Lower leg skin (tissue), 3 donors: ENCODE data around the gene CDYL2.

Experiments used
- POLR2A ChIP-seq, 2 donors: fragments of 450-650 bp; IDR thresholded peaks; one replicate each; pipeline ENCODE4 v1.6.1; 2016 to 2017; ENCODE audit warnings: antibody characterized with exemption in 2 of 2, mild to moderate bottlenecking in 1 of 2, moderate library complexity in 1 of 2
- TF ChIP-seq, protein P1 (sequence below), 3 donors: fragments of 450-650 bp; IDR thresholded peaks; one replicate each; pipeline ENCODE4 v1.5.1; 2016; ENCODE audit warnings: antibody characterized with exemption in 3 of 3, mild to moderate bottlenecking in 3 of 3, moderate library complexity in 2 of 3

DNA sequence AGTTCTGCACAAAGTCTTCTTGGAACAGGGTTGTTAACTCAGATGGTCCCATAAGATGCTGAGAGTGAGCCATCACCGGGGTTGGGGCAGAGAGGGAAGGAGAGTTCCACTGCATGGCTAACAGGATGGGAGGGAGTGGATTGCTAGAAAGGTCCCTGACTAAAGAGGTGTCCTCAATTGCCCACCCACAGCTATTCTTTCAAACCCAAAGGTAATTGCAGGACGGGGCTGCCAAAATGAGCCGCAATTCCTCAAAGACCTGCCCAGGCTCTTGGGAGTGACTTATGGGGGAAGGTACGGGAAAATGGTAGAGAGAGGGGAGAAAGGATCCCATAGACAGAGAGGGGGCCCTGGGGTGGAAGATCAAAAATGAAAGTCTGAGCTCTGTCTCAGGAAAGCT, 203.2 kb downstream of the CDYL2 start:
- no peak for TF ChIP-seq POLR2A (IDR thresholded peaks at IDR 0.05)
- TF ChIP-seq, protein P1, sequence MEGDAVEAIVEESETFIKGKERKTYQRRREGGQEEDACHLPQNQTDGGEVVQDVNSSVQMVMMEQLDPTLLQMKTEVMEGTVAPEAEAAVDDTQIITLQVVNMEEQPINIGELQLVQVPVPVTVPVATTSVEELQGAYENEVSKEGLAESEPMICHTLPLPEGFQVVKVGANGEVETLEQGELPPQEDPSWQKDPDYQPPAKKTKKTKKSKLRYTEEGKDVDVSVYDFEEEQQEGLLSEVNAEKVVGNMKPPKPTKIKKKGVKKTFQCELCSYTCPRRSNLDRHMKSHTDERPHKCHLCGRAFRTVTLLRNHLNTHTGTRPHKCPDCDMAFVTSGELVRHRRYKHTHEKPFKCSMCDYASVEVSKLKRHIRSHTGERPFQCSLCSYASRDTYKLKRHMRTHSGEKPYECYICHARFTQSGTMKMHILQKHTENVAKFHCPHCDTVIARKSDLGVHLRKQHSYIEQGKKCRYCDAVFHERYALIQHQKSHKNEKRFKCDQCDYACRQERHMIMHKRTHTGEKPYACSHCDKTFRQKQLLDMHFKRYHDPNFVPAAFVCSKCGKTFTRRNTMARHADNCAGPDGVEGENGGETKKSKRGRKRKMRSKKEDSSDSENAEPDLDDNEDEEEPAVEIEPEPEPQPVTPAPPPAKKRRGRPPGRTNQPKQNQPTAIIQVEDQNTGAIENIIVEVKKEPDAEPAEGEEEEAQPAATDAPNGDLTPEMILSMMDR (IDR thresholded peaks at IDR 0.05), result no peak
